Measurements from ENCODE around the gene ABCD2.
A peak's percentile ranks its signal among the peaks of the same experiment; 100 is the strongest.

Gene ABCD2

DNA sequence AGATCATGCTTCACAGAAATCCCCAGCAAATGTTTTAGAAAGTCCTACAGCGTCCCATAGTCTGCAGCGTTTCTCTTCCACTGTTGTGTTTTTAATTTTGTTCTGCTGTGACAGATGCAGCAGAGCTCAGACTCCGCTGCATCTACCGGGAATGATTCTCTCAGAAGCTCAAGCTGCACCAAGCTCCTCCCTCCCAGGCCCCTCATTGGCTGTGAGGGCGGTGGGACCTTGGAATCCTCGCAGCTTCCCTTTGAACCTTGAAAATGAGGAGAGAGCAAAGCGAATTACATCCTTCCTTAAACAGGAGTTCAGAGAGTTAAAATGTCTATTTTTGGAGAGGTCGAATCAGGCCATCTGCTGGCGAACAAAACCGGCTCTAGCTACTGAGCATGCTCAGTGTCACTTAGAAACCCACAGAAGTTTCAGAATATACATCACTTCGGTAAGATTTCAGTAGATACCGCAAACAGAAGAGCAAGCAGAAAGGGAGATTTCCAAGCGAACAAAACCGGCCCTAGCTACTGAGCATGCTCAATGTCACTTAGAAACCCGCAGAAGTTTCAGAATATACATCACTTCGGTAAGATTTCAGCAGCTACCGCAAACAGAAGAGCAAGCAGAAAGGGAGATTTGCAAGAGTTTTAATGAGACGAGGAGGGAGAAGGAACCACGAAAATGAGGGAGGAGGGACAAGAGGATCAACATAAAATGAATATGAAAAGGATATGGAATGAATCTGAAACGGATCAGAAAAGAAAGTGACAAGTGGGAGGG lies at the start of gene ABCD2:
ABCD2 (minus strand) TSS at position 144 of the 774 bp plus-strand sequence. CDS start 188 bp downstream, outside the sequence.
- TF ChIP-seq, protein P1, sequence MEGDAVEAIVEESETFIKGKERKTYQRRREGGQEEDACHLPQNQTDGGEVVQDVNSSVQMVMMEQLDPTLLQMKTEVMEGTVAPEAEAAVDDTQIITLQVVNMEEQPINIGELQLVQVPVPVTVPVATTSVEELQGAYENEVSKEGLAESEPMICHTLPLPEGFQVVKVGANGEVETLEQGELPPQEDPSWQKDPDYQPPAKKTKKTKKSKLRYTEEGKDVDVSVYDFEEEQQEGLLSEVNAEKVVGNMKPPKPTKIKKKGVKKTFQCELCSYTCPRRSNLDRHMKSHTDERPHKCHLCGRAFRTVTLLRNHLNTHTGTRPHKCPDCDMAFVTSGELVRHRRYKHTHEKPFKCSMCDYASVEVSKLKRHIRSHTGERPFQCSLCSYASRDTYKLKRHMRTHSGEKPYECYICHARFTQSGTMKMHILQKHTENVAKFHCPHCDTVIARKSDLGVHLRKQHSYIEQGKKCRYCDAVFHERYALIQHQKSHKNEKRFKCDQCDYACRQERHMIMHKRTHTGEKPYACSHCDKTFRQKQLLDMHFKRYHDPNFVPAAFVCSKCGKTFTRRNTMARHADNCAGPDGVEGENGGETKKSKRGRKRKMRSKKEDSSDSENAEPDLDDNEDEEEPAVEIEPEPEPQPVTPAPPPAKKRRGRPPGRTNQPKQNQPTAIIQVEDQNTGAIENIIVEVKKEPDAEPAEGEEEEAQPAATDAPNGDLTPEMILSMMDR (IDR thresholded peaks at IDR 0.05; ENCODE audit: extremely low read depth, insufficient read depth, missing control alignments): peak; percentile 14
- in situ Hi-C loops (cut with MboI; ENCODE audit: low pct_unique_long_range_greater_than_20kb, low sequenced_read_pairs, unreplicated experiment): loop anchor here (25.0 kb wide), 1 partner anchor 492 kb away; the partner anchor contains the start of gene SLC2A13
- peak; percentile 61 for DNase-seq (ENCODE audit: low spot score)

DNA sequence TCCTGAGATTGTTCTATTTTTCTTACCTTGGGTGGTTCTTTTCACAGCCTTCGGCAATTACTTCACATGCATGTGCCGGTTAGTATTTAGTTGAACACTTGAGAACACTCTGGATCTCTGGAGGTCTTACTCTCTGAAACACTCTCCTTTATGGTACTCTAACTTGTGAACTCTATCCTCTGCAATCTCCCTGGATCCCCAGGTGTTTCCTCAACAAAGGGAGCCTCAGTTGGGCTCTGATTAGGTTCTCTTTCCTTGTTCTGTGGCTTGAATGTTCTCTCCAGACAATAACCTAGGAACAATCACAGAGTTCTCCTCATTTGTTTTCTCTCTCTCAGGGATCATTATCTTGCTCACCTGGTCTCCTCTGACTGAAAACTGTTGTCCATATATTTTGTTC lies 40.5 kb upstream of the ABCD2 start:
- TF ChIP-seq, protein P1 (IDR thresholded peaks at IDR 0.05; ENCODE audit: extremely low read depth, insufficient read depth, missing control alignments): no peak
- no peak for DNase-seq (ENCODE audit: low spot score)
- in situ Hi-C loops (cut with MboI; ENCODE audit: low pct_unique_long_range_greater_than_20kb, low sequenced_read_pairs, unreplicated experiment): no loop called here

DNA sequence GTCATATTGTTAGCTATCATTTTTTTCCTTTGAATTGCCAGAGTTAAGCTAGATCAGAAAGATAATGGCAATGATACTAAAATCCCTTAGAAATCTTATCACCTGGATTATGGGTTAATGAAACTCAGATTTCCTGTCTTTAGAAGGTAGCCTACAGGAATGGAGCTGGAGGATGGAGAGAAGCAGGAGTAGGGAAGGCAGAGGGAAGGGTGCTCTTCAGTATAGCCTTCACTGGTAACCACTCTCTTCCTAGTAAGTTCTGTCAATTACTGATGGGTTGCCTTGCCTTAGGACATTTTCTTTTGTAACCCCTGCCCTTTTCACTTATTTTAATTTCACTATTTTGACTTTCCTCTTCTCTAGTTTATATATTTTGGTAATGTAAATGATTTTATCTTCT lies 27.8 kb upstream of the ABCD2 start:
- DNase-seq (ENCODE audit: low spot score): no peak
- TF ChIP-seq, protein P1 (IDR thresholded peaks at IDR 0.05; ENCODE audit: extremely low read depth, insufficient read depth, missing control alignments): no peak
- in situ Hi-C loops (cut with MboI; ENCODE audit: low pct_unique_long_range_greater_than_20kb, low sequenced_read_pairs, unreplicated experiment): no loop called here

DNA sequence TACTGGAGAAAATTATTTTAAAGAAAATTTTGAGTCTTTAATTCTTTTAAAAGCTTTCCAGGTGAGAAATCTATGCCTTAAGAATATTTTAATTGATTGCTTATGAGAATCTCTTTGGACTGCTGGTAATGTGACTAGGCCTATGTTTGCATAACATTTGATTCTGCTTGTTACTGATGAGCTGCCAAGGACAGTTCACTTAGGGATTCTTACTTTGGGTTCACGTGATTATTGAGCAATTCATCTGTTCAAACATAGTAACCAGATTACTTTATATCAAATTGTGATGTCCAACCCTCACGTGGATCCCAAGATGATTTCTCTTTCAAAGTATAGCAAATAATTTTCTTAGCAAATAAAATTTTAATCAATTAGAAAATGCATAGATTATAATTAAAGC lies 27.4 kb upstream of the ABCD2 start:
- TF ChIP-seq, protein P1 (IDR thresholded peaks at IDR 0.05; ENCODE audit: extremely low read depth, insufficient read depth, missing control alignments): no peak

DNA sequence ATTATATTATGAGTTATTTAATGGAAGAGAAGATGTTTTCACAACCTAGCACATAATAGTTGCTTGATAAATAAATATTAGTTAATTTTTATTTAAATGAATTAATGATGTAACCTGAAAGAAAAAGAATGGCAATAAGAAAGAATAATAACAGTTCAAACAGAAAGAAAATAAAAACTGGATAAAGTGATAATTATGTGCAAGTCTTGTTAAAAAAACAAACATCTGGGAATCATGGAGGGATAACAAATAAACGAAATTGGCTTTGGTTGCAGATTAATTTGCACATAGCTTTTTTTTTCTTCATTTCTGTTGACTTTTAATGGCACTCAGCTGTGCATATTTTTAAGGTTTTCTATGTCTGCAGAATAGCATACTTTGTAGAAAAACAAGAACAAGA lies 23.4 kb upstream of the ABCD2 start:
- no peak for DNase-seq (ENCODE audit: low spot score)
- TF ChIP-seq, protein P1 (IDR thresholded peaks at IDR 0.05; ENCODE audit: extremely low read depth, insufficient read depth, missing control alignments): no peak
- in situ Hi-C loops (cut with MboI; ENCODE audit: low pct_unique_long_range_greater_than_20kb, low sequenced_read_pairs, unreplicated experiment): no loop called here

More for the DNA sequence above, 27.4 kb upstream of the ABCD2 start:
- DNase-seq (ENCODE audit: low spot score): no peak
- in situ Hi-C loops (cut with MboI; ENCODE audit: low pct_unique_long_range_greater_than_20kb, low sequenced_read_pairs, unreplicated experiment): no loop called here

DNA sequence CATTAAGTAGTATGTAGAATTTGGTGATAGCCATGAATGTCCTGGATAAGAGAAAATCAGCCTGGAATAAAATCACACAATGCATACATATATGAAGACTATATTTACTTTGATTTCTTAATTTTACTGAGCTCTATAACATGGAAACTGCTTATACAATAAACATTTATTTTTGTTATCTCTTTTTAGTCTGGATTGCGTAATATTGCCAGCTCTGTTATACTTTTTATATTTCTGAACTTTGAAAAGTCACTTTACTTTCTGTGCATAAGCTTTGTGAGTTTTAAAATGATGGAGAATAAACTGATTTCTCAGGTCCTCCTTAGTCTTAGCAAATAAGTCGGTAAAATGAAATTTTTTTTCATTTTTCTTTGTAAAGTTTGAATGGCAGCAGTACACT lies 19.2 kb upstream of the ABCD2 start:
- in situ Hi-C loops (cut with MboI; ENCODE audit: low pct_unique_long_range_greater_than_20kb, low sequenced_read_pairs, unreplicated experiment): no loop called here
- TF ChIP-seq, protein P1 (IDR thresholded peaks at IDR 0.05; ENCODE audit: extremely low read depth, insufficient read depth, missing control alignments): no peak
- no peak for DNase-seq (ENCODE audit: low spot score)
